ENCODE results near the gene GALNTL6. TPM values are rescaled to one million over a fixed set of nuclear protein-coding genes. Genes with fewer than 3 reads are reported as not detected.

The GALNTL6 gene
- total and polyA plus RNA-seq, 2 experiments from 2014 or later: 0.38 to 0.40 TPM

DNA sequence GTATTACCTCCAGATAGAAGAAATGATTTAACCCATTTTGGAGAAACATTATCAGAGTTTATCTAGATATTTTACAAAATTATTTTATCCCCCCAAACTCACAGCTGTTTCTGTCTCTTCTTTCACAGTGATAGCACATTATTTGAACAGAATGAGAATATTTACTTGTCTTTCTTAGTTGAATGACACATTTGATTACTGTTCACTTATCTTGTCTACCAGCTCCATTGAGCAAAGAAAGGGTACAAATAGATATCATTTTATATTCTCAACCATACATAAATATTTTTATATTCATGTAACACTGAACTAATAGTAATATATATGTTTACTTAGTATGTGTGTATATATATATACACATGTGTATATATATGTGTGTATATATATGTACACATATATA lies 364.2 kb downstream of the GALNTL6 start:
- peaks cover 8% of the 10 kb centered on the region for H3K4me1 Mint-ChIP-seq
- TF ChIP-seq, protein P1, sequence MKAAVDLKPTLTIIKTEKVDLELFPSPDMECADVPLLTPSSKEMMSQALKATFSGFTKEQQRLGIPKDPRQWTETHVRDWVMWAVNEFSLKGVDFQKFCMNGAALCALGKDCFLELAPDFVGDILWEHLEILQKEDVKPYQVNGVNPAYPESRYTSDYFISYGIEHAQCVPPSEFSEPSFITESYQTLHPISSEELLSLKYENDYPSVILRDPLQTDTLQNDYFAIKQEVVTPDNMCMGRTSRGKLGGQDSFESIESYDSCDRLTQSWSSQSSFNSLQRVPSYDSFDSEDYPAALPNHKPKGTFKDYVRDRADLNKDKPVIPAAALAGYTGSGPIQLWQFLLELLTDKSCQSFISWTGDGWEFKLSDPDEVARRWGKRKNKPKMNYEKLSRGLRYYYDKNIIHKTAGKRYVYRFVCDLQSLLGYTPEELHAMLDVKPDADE (IDR thresholded peaks at IDR 0.05): no peak
- TF ChIP-seq CREB1 (CRISPR knock-in tag; IDR thresholded peaks at IDR 0.05; ENCODE audit: low read depth): no peak
- TF ChIP-seq NANOG (IDR thresholded peaks at IDR 0.05; ENCODE audit: borderline replicate concordance): no peak
- TF ChIP-seq EZH2 (IDR thresholded peaks at IDR 0.05; ENCODE audit: low read depth, unreplicated experiment): no peak
- no peak for TF ChIP-seq ZNF331 (CRISPR knock-in tag; IDR thresholded peaks at IDR 0.05; ENCODE audit: low read depth)
- TF ChIP-seq STAT1 (IDR thresholded peaks at IDR 0.05; ENCODE audit: unreplicated experiment): no peak
- TF ChIP-seq ZNF114 (CRISPR knock-in tag; IDR thresholded peaks at IDR 0.05): no peak
- TF ChIP-seq, protein P2, sequence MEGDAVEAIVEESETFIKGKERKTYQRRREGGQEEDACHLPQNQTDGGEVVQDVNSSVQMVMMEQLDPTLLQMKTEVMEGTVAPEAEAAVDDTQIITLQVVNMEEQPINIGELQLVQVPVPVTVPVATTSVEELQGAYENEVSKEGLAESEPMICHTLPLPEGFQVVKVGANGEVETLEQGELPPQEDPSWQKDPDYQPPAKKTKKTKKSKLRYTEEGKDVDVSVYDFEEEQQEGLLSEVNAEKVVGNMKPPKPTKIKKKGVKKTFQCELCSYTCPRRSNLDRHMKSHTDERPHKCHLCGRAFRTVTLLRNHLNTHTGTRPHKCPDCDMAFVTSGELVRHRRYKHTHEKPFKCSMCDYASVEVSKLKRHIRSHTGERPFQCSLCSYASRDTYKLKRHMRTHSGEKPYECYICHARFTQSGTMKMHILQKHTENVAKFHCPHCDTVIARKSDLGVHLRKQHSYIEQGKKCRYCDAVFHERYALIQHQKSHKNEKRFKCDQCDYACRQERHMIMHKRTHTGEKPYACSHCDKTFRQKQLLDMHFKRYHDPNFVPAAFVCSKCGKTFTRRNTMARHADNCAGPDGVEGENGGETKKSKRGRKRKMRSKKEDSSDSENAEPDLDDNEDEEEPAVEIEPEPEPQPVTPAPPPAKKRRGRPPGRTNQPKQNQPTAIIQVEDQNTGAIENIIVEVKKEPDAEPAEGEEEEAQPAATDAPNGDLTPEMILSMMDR (conservative IDR thresholded peaks at IDR 0.05; ENCODE audit: low read depth in 2 of 2): no peak
- TF ChIP-seq EZH2phosphoT487 (IDR thresholded peaks at IDR 0.05; ENCODE audit: unreplicated experiment): no peak
- no peak for TF ChIP-seq POLR2AphosphoS5 (IDR thresholded peaks at IDR 0.05; ENCODE audit: low read depth)
- TF ChIP-seq, protein P3, sequence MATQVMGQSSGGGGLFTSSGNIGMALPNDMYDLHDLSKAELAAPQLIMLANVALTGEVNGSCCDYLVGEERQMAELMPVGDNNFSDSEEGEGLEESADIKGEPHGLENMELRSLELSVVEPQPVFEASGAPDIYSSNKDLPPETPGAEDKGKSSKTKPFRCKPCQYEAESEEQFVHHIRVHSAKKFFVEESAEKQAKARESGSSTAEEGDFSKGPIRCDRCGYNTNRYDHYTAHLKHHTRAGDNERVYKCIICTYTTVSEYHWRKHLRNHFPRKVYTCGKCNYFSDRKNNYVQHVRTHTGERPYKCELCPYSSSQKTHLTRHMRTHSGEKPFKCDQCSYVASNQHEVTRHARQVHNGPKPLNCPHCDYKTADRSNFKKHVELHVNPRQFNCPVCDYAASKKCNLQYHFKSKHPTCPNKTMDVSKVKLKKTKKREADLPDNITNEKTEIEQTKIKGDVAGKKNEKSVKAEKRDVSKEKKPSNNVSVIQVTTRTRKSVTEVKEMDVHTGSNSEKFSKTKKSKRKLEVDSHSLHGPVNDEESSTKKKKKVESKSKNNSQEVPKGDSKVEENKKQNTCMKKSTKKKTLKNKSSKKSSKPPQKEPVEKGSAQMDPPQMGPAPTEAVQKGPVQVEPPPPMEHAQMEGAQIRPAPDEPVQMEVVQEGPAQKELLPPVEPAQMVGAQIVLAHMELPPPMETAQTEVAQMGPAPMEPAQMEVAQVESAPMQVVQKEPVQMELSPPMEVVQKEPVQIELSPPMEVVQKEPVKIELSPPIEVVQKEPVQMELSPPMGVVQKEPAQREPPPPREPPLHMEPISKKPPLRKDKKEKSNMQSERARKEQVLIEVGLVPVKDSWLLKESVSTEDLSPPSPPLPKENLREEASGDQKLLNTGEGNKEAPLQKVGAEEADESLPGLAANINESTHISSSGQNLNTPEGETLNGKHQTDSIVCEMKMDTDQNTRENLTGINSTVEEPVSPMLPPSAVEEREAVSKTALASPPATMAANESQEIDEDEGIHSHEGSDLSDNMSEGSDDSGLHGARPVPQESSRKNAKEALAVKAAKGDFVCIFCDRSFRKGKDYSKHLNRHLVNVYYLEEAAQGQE (IDR thresholded peaks at IDR 0.05; ENCODE audit: unreplicated experiment): no peak
- TF ChIP-seq, protein P4, sequence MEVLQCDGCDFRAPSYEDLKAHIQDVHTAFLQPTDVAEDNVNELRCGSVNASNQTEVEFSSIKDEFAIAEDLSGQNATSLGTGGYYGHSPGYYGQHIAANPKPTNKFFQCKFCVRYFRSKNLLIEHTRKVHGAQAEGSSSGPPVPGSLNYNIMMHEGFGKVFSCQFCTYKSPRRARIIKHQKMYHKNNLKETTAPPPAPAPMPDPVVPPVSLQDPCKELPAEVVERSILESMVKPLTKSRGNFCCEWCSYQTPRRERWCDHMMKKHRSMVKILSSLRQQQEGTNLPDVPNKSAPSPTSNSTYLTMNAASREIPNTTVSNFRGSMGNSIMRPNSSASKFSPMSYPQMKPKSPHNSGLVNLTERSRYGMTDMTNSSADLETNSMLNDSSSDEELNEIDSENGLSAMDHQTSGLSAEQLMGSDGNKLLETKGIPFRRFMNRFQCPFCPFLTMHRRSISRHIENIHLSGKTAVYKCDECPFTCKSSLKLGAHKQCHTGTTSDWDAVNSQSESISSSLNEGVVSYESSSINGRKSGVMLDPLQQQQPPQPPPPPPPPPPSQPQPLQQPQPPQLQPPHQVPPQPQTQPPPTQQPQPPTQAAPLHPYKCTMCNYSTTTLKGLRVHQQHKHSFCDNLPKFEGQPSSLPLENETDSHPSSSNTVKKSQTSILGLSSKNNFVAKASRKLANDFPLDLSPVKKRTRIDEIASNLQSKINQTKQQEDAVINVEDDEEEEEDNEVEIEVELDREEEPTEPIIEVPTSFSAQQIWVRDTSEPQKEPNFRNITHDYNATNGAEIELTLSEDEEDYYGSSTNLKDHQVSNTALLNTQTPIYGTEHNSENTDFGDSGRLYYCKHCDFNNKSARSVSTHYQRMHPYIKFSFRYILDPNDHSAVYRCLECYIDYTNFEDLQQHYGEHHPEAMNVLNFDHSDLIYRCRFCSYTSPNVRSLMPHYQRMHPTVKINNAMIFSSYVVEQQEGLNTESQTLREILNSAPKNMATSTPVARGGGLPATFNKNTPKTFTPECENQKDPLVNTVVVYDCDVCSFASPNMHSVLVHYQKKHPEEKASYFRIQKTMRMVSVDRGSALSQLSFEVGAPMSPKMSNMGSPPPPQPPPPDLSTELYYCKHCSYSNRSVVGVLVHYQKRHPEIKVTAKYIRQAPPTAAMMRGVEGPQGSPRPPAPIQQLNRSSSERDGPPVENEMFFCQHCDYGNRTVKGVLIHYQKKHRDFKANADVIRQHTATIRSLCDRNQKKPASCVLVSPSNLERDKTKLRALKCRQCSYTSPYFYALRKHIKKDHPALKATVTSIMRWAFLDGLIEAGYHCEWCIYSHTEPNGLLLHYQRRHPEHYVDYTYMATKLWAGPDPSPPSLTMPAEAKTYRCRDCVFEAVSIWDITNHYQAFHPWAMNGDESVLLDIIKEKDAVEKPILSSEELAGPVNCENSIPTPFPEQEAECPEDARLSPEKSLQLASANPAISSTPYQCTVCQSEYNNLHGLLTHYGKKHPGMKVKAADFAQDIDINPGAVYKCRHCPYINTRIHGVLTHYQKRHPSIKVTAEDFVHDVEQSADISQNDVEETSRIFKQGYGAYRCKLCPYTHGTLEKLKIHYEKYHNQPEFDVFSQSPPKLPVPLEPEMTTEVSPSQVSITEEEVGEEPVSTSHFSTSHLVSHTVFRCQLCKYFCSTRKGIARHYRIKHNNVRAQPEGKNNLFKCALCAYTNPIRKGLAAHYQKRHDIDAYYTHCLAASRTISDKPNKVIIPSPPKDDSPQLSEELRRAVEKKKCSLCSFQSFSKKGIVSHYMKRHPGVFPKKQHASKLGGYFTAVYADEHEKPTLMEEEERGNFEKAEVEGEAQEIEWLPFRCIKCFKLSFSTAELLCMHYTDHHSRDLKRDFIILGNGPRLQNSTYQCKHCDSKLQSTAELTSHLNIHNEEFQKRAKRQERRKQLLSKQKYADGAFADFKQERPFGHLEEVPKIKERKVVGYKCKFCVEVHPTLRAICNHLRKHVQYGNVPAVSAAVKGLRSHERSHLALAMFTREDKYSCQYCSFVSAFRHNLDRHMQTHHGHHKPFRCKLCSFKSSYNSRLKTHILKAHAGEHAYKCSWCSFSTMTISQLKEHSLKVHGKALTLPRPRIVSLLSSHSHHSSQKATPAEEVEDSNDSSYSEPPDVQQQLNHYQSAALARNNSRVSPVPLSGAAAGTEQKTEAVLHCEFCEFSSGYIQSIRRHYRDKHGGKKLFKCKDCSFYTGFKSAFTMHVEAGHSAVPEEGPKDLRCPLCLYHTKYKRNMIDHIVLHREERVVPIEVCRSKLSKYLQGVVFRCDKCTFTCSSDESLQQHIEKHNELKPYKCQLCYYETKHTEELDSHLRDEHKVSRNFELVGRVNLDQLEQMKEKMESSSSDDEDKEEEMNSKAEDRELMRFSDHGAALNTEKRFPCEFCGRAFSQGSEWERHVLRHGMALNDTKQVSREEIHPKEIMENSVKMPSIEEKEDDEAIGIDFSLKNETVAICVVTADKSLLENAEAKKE (CRISPR knock-in tag; IDR thresholded peaks at IDR 0.05): no peak
- TF ChIP-seq JUNB (IDR thresholded peaks at IDR 0.05; ENCODE audit: unreplicated experiment): no peak
- no peaks in the 10 kb centered on the region for H3K27me3 Mint-ChIP-seq (ENCODE audit: insufficient read depth, low read depth, poor library complexity)
- no peak overlapping the region for H3K27ac Mint-ChIP-seq
- H3K9me3 Mint-ChIP-seq: peaks cover 13% of the 10 kb centered on the region; the same call in 2 of the 3 replicates
- no peak overlapping the region for H3K4me2 ChIP-seq
- H3K9me2 ChIP-seq (ENCODE audit: insufficient read depth): no peaks in the 10 kb centered on the region
- H2AFZ ChIP-seq: no peak overlapping the region
- no peaks in the 10 kb centered on the region for H3K79me2 ChIP-seq (replicated peaks; ENCODE audit: insufficient read depth)
- no peaks in the 10 kb centered on the region for H4K20me1 ChIP-seq (replicated peaks; ENCODE audit: insufficient read depth)
- no peaks in the 10 kb centered on the region for H3K36me3 ChIP-seq (ENCODE audit: insufficient read depth)
- DNase-seq (ENCODE audit: low spot score) (no peak), ATAC-seq (no peak)
- no peak overlapping the region for H3K4me3 ChIP-seq
- peaks cover 3% of the 10 kb centered on the region; the same call in 1 of the 2 replicates for H3K4me1 ChIP-seq (ENCODE audit: insufficient read depth)
- H3K27ac ChIP-seq (ENCODE audit: low read depth): no peak overlapping the region
- H3K36me3 Mint-ChIP-seq (ENCODE audit: low read depth): peaks cover 3% of the 10 kb centered on the region; the same call in 1 of the 3 replicates
- H3F3A ChIP-seq (replicated peaks; ENCODE audit: low read depth): no peaks in the 10 kb centered on the region
- H3K4me3 Mint-ChIP-seq: no peak overlapping the region
- H3K27me3 ChIP-seq (ENCODE audit: insufficient read depth): no peaks in the 10 kb centered on the region
